Omental fat pad (tissue), 4 donors: Measurements from ENCODE around the gene ANTXR1. TPM values are rescaled to one million over a fixed set of nuclear protein-coding genes. Genes with fewer than 3 reads are reported as not detected.

Experiments used
- ATAC-seq: fragments of 150-250 bp; one replicate; pipeline ENCODE4 v1.9.1; 2016; ENCODE audit warnings: mild to moderate bottlenecking, moderate library complexity; ENCODE audit not compliant: low FRiP score
- DNase-seq: peaks from one replicate; pipeline ENCODE4 v3.0.0-alpha.2; 2019; ENCODE audit warnings: low spot score
- CTCF ChIP-seq, 3 donors: fragments of 450-650 bp; IDR thresholded peaks; one replicate each; pipeline ENCODE4 v1.5.1; 2016 to 2017; ENCODE audit warnings: antibody characterized with exemption in 3 of 3, mild to moderate bottlenecking in 3 of 3, moderate library complexity in 2 of 3
- total RNA-seq, 4 donors: library from RNA; depleted of rRNA; stranded (reverse); fragments of >200 nt; gene quantifications; one replicate each; pipeline ENCODE4 v1.1.0, GENCODE V29; 2016

ANTXR1 gene
- total RNA-seq, 4 donors from 2014 or later: 27.7 to 49.1 (median 37.1) TPM

- TF ChIP-seq CTCF (IDR thresholded peaks at IDR 0.05): no peak
Measured at GRCh38 chr2:69244882-69245281, 231.9 kb downstream of the ANTXR1 start.

GRCh38 chr2:69247583-69247982 is 234.6 kb downstream of the ANTXR1 start:
- ATAC-seq (no peak), DNase-seq (no peak)
- no peak for TF ChIP-seq CTCF (IDR thresholded peaks at IDR 0.05)

More at GRCh38 chr2:69244882-69245281, 231.9 kb downstream of the ANTXR1 start:
- ATAC-seq: no peak
- DNase-seq: no peak

- no peak for TF ChIP-seq CTCF (IDR thresholded peaks at IDR 0.05)
- DNase-seq (no peak), ATAC-seq (no peak)
Measured at GRCh38 chr2:69248232-69248631, 235.3 kb downstream of the ANTXR1 start.

GRCh38 chr2:69250981-69251380 is 238.0 kb downstream of the ANTXR1 start:
- DNase-seq (no peak), ATAC-seq (no peak)
- no peak for TF ChIP-seq CTCF (IDR thresholded peaks at IDR 0.05)

- TF ChIP-seq CTCF (IDR thresholded peaks at IDR 0.05): no peak
- ATAC-seq: no peak
- no peak for DNase-seq
Measured at GRCh38 chr2:69251943-69252342, 239.0 kb downstream of the ANTXR1 start.

- ATAC-seq (no peak), DNase-seq (no peak)
Measured at GRCh38 chr2:69253112-69253511, 240.1 kb downstream of the ANTXR1 start.

More at GRCh38 chr2:69253112-69253511, 240.1 kb downstream of the ANTXR1 start:
- TF ChIP-seq CTCF (IDR thresholded peaks at IDR 0.05): no peak
